Thyroid gland (tissue), 4 donors: Measurements from ENCODE around the gene STK38L.

Source experiments
- CTCF ChIP-seq, 6 experiments: fragments of 200-600 bp in 3 of 6; fragments of 450-650 bp in 3 of 6; sonication (generic) in 3 of 6; IDR thresholded peaks; one replicate each; pipeline ENCODE4 v1.5.1; 2016 to 2019; ENCODE audit warnings: antibody characterized with exemption in 6 of 6, mild to moderate bottlenecking in 2 of 6, inconsistent platforms in 1 of 6, moderate library complexity in 1 of 6
- POLR2A ChIP-seq, 2 donors: fragments of 450-650 bp; IDR thresholded peaks; one replicate each; pipeline ENCODE4 v1.6.1; 2017; ENCODE audit warnings: antibody characterized with exemption in 2 of 2, mild to moderate bottlenecking in 2 of 2, moderate library complexity in 1 of 2

GRCh38 chr12:27355486-27355885, 111.4 kb downstream of the STK38L start:
- no peak for TF ChIP-seq CTCF (IDR thresholded peaks at IDR 0.05)
- TF ChIP-seq POLR2A (IDR thresholded peaks at IDR 0.05): no peak
